Activated CD8-positive, alpha-beta T cell treated with anti-CD3 and anti-CD28 coated beads, Interleukin-2, amount 10 ng/mL, durations not matched to agents 7 days and 5 days (primary cell): ENCODE data around the gene NBL1. TPM values are rescaled to one million over a fixed set of nuclear protein-coding genes. Genes with fewer than 3 reads are reported as not detected.

Experiments
- ATAC-seq: fragments of 150-1000 bp; cut with Tn5 transposase; one replicate; pipeline ENCODE4 v1.10.0; 2021; ENCODE audit warnings: moderate library complexity
- CTCF ChIA-PET: fragments of 350-600 bp; sonication (Branson Sonifier 250); formaldehyde crosslinking; loops from one replicate; lab custom pipeline; 2021; ENCODE audit warnings: antibody characterized with exemption; lab: Charles Lee
- POLR2A ChIA-PET: fragments of 350-600 bp; sonication (Branson Sonifier 250); formaldehyde crosslinking; loops from one replicate; lab custom pipeline; 2021; ENCODE audit warnings: antibody characterized with exemption; lab: Charles Lee
- DNase-seq: peaks from one replicate; pipeline ENCODE4 v3.0.0-alpha.2; 2020
- H3K27ac Mint-ChIP-seq: one replicate; pipeline ENCODE4 v1.8.0; 2021; ENCODE audit warnings: mild to moderate bottlenecking, mixed read lengths
- H3K27me3 Mint-ChIP-seq: one replicate; pipeline ENCODE4 v1.8.0; 2021; ENCODE audit warnings: low read depth, mixed read lengths
- H3K36me3 Mint-ChIP-seq: one replicate; pipeline ENCODE4 v1.8.0; 2021; ENCODE audit warnings: low read depth, mixed read lengths
- H3K4me1 Mint-ChIP-seq: one replicate; pipeline ENCODE4 v1.8.0; 2021; ENCODE audit warnings: low read depth, mixed read lengths
- H3K4me3 Mint-ChIP-seq: one replicate; pipeline ENCODE4 v1.8.0; 2021; ENCODE audit warnings: mild to moderate bottlenecking, mixed read lengths
- H3K9me3 Mint-ChIP-seq: one replicate; pipeline ENCODE4 v1.8.0; 2022; ENCODE audit warnings: mixed read lengths; ENCODE audit not compliant: insufficient read depth
- total RNA-seq, 2 experiments: library from RNA; stranded (reverse); gene quantifications; one replicate each; pipeline ENCODE4 v1.2.3, GENCODE V29; 2021

NBL1 gene
- total RNA-seq, 2 experiments from 2014 or later: 40.1 TPM

DNA sequence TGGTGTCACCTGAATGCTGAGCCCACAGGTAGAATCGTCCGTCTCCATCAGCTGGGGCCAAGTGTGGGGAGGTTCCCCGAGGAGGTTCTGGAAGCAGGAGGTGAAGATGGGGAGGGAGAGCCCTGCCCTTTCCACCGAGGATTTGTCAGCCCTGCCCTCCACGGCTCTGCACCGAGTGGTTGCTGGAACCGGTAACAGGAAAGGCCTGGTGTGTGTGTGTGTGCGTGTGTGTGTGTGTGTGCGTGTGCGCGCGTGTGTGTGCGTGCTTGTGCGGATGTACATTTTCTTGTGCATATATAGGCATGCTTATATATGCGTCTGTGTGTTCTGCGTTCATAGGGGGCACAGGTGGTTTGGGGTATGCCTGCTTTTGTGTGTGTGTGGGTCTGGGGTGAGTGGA lies 3.5 kb downstream of the NBL1 start:
- peak; percentile 63 for DNase-seq
- H3K27me3 Mint-ChIP-seq: peaks cover 9% of the 10 kb centered on the region
- CTCF ChIA-PET: interaction anchor here (1.3 to 4.2 kb wide), 6 partner anchors 7 to 303 kb away, joined by 3 to 21 read pairs (median 8); a partner anchor contains a TSS
- POLR2A ChIA-PET: interaction anchor here (0.6 to 2.1 kb wide), 3 partner anchors 50 to 453 kb away, joined by 3 to 11 read pairs (median 6); a partner anchor contains a TSS
- peaks cover 43% of the 10 kb centered on the region for H3K4me1 Mint-ChIP-seq
- ATAC-seq: no peak
- no peaks in the 10 kb centered on the region for H3K9me3 Mint-ChIP-seq
- peak overlapping the region; percentile 4 for H3K27ac Mint-ChIP-seq
- H3K36me3 Mint-ChIP-seq: peaks cover 2% of the 10 kb centered on the region
- peak overlapping the region; percentile 15 for H3K4me3 Mint-ChIP-seq

DNA sequence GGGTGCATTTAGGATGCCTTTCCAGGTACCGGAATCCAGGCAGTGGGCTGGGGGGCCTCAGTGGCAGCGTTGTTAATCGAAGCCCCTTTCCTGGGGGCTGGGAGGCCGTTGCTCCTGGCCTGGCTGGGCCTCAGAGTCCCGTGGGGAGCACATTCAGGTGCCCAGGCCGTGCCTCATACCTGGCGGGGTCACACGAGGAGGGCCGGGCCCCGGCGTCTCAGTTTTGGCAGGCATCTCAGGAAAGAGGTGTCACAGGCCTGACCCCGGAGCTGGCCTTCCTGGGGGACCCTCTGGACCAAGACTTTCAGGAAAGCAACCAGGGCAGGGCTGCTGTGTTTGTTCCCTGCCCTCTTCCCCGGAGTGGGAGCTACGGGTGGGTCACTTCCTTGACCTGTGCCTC lies 4.1 kb downstream of the NBL1 start:
- POLR2A ChIA-PET: interaction anchor here (0.6 kb wide), 1 partner anchor 454 kb away, joined by 3 read pairs; no protein-coding TSS in a partner anchor
- H3K4me3 Mint-ChIP-seq: no peak overlapping the region
- H3K36me3 Mint-ChIP-seq: peaks cover 2% of the 10 kb centered on the region
- DNase-seq (no peak), ATAC-seq (no peak)
- H3K27ac Mint-ChIP-seq: no peak overlapping the region
- H3K27me3 Mint-ChIP-seq: peaks cover 3% of the 10 kb centered on the region
- H3K4me1 Mint-ChIP-seq: peaks cover 37% of the 10 kb centered on the region
- CTCF ChIA-PET: interaction anchor here (1.0 to 4.2 kb wide), 6 partner anchors 8 to 256 kb away, joined by 3 to 21 read pairs (median 3); a partner anchor contains a TSS
- no peaks in the 10 kb centered on the region for H3K9me3 Mint-ChIP-seq

DNA sequence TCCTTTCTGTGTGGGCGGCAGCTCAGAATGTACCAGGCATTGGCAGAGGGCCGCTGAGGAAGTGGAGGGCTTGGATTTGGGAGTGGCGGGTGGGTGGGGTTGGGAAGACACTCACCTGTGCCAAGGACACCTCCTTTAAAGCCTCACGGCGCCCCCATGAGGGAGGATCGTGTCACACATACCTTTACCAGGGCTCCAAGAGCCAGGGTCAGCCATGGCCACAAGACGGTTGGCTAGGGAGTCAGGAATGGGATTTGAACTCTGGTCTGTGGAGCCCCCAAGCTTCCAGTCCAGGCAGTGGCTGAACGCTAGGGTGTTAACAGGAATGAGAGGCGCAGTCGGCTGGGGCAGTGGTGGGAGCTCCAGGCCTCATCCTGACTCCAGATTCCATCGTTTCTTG lies 4.6 kb downstream of the NBL1 start:
- Mint-ChIP-seq H3K4me3 (no peak overlapping the region), H3K27me3 (no peaks in the 10 kb centered on the region), H3K36me3 (peaks cover 2% of the 10 kb centered on the region), H3K4me1 (peaks cover 37% of the 10 kb centered on the region), H3K27ac (no peak overlapping the region), H3K9me3 (no peaks in the 10 kb centered on the region)
- ATAC-seq (no peak), DNase-seq (no peak)
- POLR2A ChIA-PET: no interaction called here
- CTCF ChIA-PET: interaction anchor here (1.0 to 4.2 kb wide), 6 partner anchors 8 to 256 kb away, joined by 3 to 21 read pairs (median 3); a partner anchor contains a TSS

- ATAC-seq (no peak), DNase-seq (no peak)
- Mint-ChIP-seq H3K4me3 (no peak overlapping the region), H3K36me3 (no peaks in the 10 kb centered on the region), H3K9me3 (no peaks in the 10 kb centered on the region), H3K27me3 (no peaks in the 10 kb centered on the region), H3K27ac (no peak overlapping the region), H3K4me1 (peaks cover 32% of the 10 kb centered on the region)
- ChIA-PET POLR2A (interaction anchor here (0.6 to 0.9 kb wide), 2 partner anchors 52 to 53 kb away, joined by 3 to 4 read pairs; a partner anchor contains a TSS), CTCF (interaction anchor here (0.6 to 4.2 kb wide), 19 partner anchors 9 to 307 kb away, joined by 3 to 21 read pairs (median 4); a partner anchor contains a TSS)
These were observed 6.5 kb downstream of the NBL1 start for GRCh38 chr1:19650416-19651140.

DNA sequence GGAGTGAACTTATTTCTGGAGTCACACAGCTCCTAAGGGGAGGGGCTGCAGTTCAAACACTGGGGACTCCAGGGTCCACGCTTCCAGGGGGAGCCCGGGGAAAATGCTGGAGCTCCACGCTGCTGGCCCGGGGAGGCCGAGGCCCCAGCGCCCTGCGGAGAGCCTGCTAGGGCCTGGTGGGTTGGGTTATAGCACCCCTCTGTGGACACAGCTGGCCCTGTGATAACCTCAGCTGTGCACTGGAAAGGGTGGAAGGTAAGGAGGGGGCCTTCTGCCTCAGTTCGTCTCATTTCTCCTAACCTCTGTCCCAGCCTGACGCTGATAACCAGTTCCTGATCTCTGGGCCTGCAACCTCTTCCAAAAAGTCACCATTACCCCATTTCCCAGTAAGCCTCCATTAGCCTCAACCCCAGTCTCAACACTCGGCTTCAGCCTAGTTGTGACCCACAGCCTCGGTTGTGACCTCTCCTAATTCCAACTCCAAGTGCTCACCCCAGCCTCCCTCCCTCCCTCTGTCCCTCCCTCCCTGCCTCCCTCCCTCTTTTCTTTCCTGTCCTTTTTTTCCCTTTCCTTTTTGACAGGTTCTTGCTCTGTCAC lies 7.1 kb downstream of the NBL1 start:
- Mint-ChIP-seq H3K27ac (peak overlapping the region; percentile 22), H3K36me3 (no peaks in the 10 kb centered on the region), H3K9me3 (no peaks in the 10 kb centered on the region), H3K27me3 (no peaks in the 10 kb centered on the region), H3K4me1 (peaks cover 26% of the 10 kb centered on the region), H3K4me3 (no peak overlapping the region)
- ChIA-PET POLR2A (interaction anchor here (0.6 to 0.9 kb wide), 2 partner anchors 53 to 54 kb away, joined by 3 to 4 read pairs; a partner anchor contains a TSS), CTCF (interaction anchor here (0.6 to 4.2 kb wide), 20 partner anchors 9 to 308 kb away, joined by 3 to 21 read pairs (median 4); a partner anchor contains a TSS)
- DNase-seq: peak; percentile 59
- ATAC-seq: peak; percentile 59

GRCh38 chr1:19654386-19654785 lies 10.3 kb downstream of the NBL1 start:
- no peak overlapping the region for H3K4me3 Mint-ChIP-seq
- CTCF ChIA-PET: interaction anchor here (0.6 to 3.0 kb wide), 34 partner anchors 8 to 475 kb away, joined by 3 to 13 read pairs (median 4); partner anchors contain the start of genes EMC1 and MRTO4
- ATAC-seq (no peak), DNase-seq (no peak)
- H3K36me3 Mint-ChIP-seq: peaks cover 1% of the 10 kb centered on the region
- H3K27ac Mint-ChIP-seq: no peak overlapping the region
- no peaks in the 10 kb centered on the region for H3K9me3 Mint-ChIP-seq
- no peaks in the 10 kb centered on the region for H3K27me3 Mint-ChIP-seq
- POLR2A ChIA-PET: interaction anchor here (1.0 to 1.1 kb wide), 2 partner anchors 10 to 185 kb away, joined by 3 read pairs; partner anchors contain the start of gene NBL1
- peaks cover 7% of the 10 kb centered on the region for H3K4me1 Mint-ChIP-seq

GRCh38 chr1:19654886-19655717 lies 11.0 kb downstream of the NBL1 start:
- POLR2A ChIA-PET: no interaction called here
- no peak overlapping the region for H3K27ac Mint-ChIP-seq
- no peaks in the 10 kb centered on the region for H3K9me3 Mint-ChIP-seq
- H3K27me3 Mint-ChIP-seq: no peaks in the 10 kb centered on the region
- peaks cover 12% of the 10 kb centered on the region for H3K4me1 Mint-ChIP-seq
- DNase-seq: no peak
- CTCF ChIA-PET: interaction anchor here (1.0 to 3.0 kb wide), 9 partner anchors 7 to 476 kb away, joined by 3 to 13 read pairs (median 6); no protein-coding TSS in a partner anchor
- no peak for ATAC-seq
- no peak overlapping the region for H3K4me3 Mint-ChIP-seq
- peaks cover 1% of the 10 kb centered on the region for H3K36me3 Mint-ChIP-seq

GRCh38 chr1:19655718-19656080 lies 11.6 kb downstream of the NBL1 start:
- Mint-ChIP-seq H3K4me1 (peaks cover 12% of the 10 kb centered on the region), H3K36me3 (peaks cover 1% of the 10 kb centered on the region), H3K27ac (no peak overlapping the region), H3K4me3 (no peak overlapping the region), H3K27me3 (no peaks in the 10 kb centered on the region), H3K9me3 (no peaks in the 10 kb centered on the region)
- DNase-seq: no peak
- no peak for ATAC-seq
- ChIA-PET POLR2A (no interaction called here), CTCF (no interaction called here)

GRCh38 chr1:19656134-19656779 lies 12.1 kb downstream of the NBL1 start:
- POLR2A ChIA-PET: interaction anchor here (0.6 to 1.0 kb wide), 2 partner anchors 58 to 188 kb away, joined by 3 to 4 read pairs; no protein-coding TSS in a partner anchor
- H3K4me1 Mint-ChIP-seq: peaks cover 12% of the 10 kb centered on the region
- H3K4me3 Mint-ChIP-seq: no peak overlapping the region
- DNase-seq (no peak), ATAC-seq (no peak)
- H3K36me3 Mint-ChIP-seq: peaks cover 1% of the 10 kb centered on the region
- no peaks in the 10 kb centered on the region for H3K9me3 Mint-ChIP-seq
- no peaks in the 10 kb centered on the region for H3K27me3 Mint-ChIP-seq
- H3K27ac Mint-ChIP-seq: no peak overlapping the region
- CTCF ChIA-PET: no interaction called here

DNA sequence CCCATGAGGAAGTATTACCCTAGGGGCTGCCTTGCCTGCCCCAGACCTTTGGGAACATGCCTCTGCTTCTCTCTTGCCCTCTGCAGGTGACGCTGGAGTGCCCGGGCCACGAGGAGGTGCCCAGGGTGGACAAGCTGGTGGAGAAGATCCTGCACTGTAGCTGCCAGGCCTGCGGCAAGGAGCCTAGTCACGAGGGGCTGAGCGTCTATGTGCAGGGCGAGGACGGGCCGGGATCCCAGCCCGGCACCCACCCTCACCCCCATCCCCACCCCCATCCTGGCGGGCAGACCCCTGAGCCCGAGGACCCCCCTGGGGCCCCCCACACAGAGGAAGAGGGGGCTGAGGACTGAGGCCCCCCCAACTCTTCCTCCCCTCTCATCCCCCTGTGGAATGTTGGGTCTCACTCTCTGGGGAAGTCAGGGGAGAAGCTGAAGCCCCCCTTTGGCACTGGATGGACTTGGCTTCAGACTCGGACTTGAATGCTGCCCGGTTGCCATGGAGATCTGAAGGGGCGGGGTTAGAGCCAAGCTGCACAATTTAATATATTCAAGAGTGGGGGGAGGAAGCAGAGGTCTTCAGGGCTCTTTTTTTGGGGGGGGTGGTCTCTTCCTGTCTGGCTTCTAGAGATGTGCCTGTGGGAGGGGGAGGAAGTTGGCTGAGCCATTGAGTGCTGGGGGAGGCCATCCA lies 12.8 kb downstream of the NBL1 start:
- Mint-ChIP-seq H3K9me3 (no peaks in the 10 kb centered on the region), H3K4me1 (peaks cover 13% of the 10 kb centered on the region), H3K36me3 (peaks cover 1% of the 10 kb centered on the region), H3K27me3 (peaks cover 4% of the 10 kb centered on the region), H3K4me3 (no peak overlapping the region), H3K27ac (no peak overlapping the region)
- POLR2A ChIA-PET: interaction anchor here (0.6 to 1.0 kb wide), 2 partner anchors 58 to 189 kb away, joined by 3 to 4 read pairs; no protein-coding TSS in a partner anchor
- CTCF ChIA-PET: interaction anchor here (0.9 kb wide), 1 partner anchor 36 kb away, joined by 3 read pairs; no protein-coding TSS in a partner anchor
- DNase-seq (no peak), ATAC-seq (no peak)
